Measurements from ENCODE around the gene RXRA. TPM values are rescaled to one million over a fixed set of nuclear protein-coding genes. Genes with fewer than 3 reads are reported as not detected.
A peak's percentile ranks its signal among the peaks of the same experiment; 100 is the strongest.

Gene RXRA
- 11.2 TPM for total RNA-seq

DNA sequence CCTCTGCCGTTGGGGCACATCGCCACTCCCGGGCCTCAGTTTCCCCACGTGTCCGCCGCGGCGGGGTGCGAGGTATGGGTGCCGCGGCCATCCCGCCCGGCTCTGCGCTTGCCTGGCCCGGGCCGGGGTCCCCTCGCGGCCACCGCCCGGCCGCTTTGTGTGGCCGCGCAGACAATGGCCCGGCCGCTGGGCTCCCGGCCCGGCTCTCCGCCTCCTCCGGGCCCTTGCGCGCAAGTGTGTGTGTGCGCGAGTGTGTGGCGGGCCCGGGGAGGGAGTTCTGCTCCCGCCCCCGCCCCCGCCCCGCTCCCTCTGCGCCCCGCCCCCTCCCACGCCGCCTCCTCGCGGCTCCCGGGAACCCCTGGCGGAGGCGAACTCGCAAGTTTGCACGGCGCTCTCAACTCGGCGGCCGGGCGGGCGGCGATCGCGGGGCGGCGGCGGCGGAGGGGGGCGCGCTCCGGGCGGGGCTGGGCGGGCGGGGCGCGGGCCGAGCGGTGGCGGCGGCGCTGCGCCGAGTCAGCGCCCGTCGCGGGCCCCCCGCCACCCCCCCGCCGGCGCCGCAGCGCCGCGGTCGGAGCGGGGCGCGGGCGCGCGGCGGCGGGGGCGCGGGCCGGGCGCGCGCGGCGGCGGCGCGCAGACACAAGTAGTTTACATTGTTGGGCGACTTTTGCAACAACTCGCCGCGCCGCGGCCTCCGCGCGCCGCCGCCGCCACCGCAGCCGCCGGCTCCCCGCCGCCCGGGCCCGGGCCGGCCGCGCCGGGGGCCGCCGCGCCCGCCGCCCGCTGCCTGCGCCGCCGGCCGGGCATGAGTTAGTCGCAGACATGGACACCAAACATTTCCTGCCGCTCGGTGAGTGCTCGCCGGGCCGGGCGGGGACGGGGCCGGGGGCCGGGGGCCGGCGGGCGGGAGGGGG is at the start of gene RXRA:
TSS of gene RXRA (plus strand) at position 643 of the 911 bp plus-strand sequence. CDS start at position 820, 177 bp downstream.
- Histone ChIP-seq H3K9me3 (ENCODE audit: low read depth, low read length) (no peaks in the 10 kb centered on the region), H3K4me3 (ENCODE audit: low read length) (peak within 1 kb of the TSS; percentile 67), H3K4me1 (ENCODE audit: insufficient read depth, low read length) (peaks cover 51% of the 10 kb centered on the region), H3K27me3 (ENCODE audit: insufficient read depth, low read length) (no peaks in the 10 kb centered on the region)

GRCh38 chr9:134278286-134278685 is 48.0 kb upstream of the RXRA start:
- Histone ChIP-seq H3K27me3 (ENCODE audit: insufficient read depth, low read length) (no peaks in the 10 kb centered on the region), H3K4me1 (ENCODE audit: insufficient read depth, low read length) (peaks cover 18% of the 10 kb centered on the region), H3K9me3 (ENCODE audit: low read depth, low read length) (no peaks in the 10 kb centered on the region), H3K4me3 (ENCODE audit: low read length) (no peak overlapping the region)

DNA sequence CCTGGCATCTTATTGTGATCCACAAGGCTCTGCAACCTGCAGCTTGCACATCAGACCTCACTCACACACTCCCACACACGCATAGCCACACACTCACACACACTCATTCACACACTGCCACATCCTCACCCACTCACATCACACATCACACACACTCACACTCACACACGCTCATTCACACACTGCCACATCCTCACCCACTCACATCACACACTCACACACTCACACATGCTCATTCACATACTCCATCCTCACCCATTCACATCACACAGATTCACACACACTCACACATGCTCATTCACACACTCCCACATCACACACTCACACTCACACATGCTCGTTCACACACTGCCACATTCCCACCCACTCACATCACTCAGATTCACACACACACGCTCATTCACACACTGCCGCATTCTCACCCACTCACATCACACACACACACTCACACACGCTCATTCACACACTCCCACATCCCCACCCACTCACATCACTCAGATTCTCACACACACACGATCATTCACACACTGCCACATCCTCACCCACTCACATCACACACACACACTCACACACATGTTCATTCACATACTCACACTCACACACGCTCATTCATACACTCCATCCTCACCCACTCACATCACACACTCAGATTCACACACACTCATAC is 47.1 kb upstream of the RXRA start:
- Histone ChIP-seq H3K27me3 (ENCODE audit: insufficient read depth, low read length) (no peaks in the 10 kb centered on the region), H3K4me1 (ENCODE audit: insufficient read depth, low read length) (peaks cover 18% of the 10 kb centered on the region), H3K4me3 (ENCODE audit: low read length) (no peak overlapping the region), H3K9me3 (ENCODE audit: low read depth, low read length) (no peaks in the 10 kb centered on the region)

- Histone ChIP-seq H3K27me3 (ENCODE audit: insufficient read depth, low read length) (no peaks in the 10 kb centered on the region), H3K9me3 (ENCODE audit: low read depth, low read length) (no peaks in the 10 kb centered on the region), H3K4me3 (ENCODE audit: low read length) (no peak overlapping the region), H3K4me1 (ENCODE audit: insufficient read depth, low read length) (peaks cover 6% of the 10 kb centered on the region)
These were observed 44.1 kb upstream of the RXRA start for GRCh38 chr9:134282138-134282650.

DNA sequence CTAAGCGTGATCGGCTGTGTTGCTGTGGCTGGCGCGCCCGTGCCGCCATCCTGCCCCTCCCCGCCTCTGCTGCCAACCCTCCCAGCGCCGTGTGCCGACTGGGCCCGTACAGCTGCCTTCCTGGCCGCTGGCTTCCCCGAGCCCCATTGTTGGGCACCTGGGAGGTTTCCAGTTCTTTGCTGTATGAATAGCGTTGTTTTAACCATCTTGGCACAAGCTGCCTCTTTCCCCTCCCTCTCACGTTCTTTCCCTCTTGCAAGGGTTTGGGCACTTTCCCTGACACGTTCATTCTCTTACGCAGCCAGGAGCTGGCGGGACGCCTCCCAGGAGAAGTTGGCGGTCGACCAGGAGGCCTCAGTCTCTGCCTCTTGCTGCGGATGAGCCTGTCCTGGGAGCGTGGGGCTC is 43.1 kb upstream of the RXRA start:
- Histone ChIP-seq H3K4me3 (ENCODE audit: low read length) (no peak overlapping the region), H3K9me3 (ENCODE audit: low read depth, low read length) (no peaks in the 10 kb centered on the region), H3K4me1 (ENCODE audit: insufficient read depth, low read length) (no peaks in the 10 kb centered on the region), H3K27me3 (ENCODE audit: insufficient read depth, low read length) (no peaks in the 10 kb centered on the region)

DNA sequence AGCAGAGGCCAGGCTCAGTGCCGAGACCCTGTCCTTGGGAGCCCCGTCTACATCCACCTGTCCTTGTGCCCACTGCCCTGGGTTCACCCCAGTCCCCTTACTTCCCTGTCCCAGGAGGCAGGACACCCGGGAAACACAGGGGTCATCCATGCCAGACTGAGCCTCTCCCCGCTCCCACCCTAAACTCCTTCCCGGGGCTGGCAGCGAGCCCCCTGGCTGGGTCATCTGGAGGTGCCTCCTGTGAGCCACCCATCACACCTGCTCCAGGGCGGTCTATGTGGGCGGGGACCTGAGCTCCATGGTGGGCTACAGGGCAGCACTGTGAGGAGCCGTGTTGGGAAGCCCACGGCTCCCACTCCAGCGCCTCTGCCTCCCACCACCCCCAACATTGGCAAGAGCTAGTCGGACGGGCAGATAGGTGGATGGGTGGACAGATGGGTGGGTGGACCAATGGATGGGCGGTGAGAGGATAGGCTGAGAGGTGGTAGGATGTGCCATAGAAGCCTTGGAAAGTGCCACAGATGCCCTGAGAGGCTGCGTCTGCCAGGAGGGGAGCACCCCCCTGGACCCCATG is 42.5 kb upstream of the RXRA start:
- no peaks in the 10 kb centered on the region for H3K9me3 ChIP-seq (ENCODE audit: low read depth, low read length)
- H3K27me3 ChIP-seq (ENCODE audit: insufficient read depth, low read length), result no peaks in the 10 kb centered on the region
- no peaks in the 10 kb centered on the region for H3K4me1 ChIP-seq (ENCODE audit: insufficient read depth, low read length)
- no peak overlapping the region for H3K4me3 ChIP-seq (ENCODE audit: low read length)

DNA sequence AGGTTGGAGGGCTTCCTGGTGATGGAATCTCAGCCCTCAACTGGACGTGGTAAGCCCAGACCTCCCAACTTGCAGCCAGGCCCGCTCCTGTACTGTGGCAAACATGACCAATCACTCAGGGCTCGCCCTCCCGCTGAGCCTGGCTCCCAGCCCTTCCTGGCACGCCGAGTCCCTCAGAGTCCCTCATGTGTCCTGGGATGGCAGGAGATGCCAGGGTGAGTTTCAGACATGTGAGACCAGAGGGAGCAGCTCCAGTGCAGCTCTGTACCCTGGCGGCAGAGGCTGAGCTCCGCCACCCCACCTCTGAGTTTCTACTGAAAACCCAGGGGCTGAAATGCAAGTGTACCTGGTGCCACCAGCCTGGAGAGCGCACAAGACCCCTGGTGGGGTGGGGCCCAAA is 42.0 kb upstream of the RXRA start:
- Histone ChIP-seq H3K9me3 (ENCODE audit: low read depth, low read length) (no peaks in the 10 kb centered on the region), H3K4me1 (ENCODE audit: insufficient read depth, low read length) (no peaks in the 10 kb centered on the region), H3K27me3 (ENCODE audit: insufficient read depth, low read length) (no peaks in the 10 kb centered on the region), H3K4me3 (ENCODE audit: low read length) (no peak overlapping the region)

DNA sequence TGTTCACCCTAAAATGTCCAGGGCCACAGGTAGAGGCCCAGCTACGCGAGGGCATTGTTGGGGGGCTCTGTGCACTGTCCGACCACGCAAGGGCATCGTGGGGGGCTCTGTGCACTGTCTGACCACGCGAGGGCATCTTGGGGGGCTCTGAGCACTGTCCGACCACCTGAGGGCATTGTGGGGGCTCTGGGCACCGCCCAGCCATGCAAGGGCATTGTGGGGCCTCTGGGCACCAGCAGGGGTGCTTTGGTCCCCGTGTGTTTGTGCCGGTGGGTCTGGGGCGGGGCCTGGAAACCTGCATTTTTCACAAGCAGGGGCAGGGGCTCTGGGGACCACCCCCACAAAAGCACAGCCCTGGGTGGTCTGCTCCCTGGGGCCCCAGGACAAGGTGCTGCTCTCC is 41.5 kb upstream of the RXRA start:
- Histone ChIP-seq H3K4me3 (ENCODE audit: low read length) (no peak overlapping the region), H3K9me3 (ENCODE audit: low read depth, low read length) (no peaks in the 10 kb centered on the region), H3K4me1 (ENCODE audit: insufficient read depth, low read length) (no peaks in the 10 kb centered on the region), H3K27me3 (ENCODE audit: insufficient read depth, low read length) (no peaks in the 10 kb centered on the region)

- Histone ChIP-seq H3K4me1 (ENCODE audit: insufficient read depth, low read length) (no peaks in the 10 kb centered on the region), H3K9me3 (ENCODE audit: low read depth, low read length) (no peaks in the 10 kb centered on the region)
These were observed 40.9 kb upstream of the RXRA start for GRCh38 chr9:134285215-134285845.

GRCh38 chr9:134286471-134287245 is 39.6 kb upstream of the RXRA start:
- Histone ChIP-seq H3K9me3 (ENCODE audit: low read depth, low read length) (no peaks in the 10 kb centered on the region), H3K4me1 (ENCODE audit: insufficient read depth, low read length) (no peaks in the 10 kb centered on the region), H3K4me3 (ENCODE audit: low read length) (no peak overlapping the region), H3K27me3 (ENCODE audit: insufficient read depth, low read length) (no peaks in the 10 kb centered on the region)

More at GRCh38 chr9:134285215-134285845, 40.9 kb upstream of the RXRA start:
- no peaks in the 10 kb centered on the region for H3K27me3 ChIP-seq (ENCODE audit: insufficient read depth, low read length)
- H3K4me3 ChIP-seq (ENCODE audit: low read length), result no peak overlapping the region

DNA sequence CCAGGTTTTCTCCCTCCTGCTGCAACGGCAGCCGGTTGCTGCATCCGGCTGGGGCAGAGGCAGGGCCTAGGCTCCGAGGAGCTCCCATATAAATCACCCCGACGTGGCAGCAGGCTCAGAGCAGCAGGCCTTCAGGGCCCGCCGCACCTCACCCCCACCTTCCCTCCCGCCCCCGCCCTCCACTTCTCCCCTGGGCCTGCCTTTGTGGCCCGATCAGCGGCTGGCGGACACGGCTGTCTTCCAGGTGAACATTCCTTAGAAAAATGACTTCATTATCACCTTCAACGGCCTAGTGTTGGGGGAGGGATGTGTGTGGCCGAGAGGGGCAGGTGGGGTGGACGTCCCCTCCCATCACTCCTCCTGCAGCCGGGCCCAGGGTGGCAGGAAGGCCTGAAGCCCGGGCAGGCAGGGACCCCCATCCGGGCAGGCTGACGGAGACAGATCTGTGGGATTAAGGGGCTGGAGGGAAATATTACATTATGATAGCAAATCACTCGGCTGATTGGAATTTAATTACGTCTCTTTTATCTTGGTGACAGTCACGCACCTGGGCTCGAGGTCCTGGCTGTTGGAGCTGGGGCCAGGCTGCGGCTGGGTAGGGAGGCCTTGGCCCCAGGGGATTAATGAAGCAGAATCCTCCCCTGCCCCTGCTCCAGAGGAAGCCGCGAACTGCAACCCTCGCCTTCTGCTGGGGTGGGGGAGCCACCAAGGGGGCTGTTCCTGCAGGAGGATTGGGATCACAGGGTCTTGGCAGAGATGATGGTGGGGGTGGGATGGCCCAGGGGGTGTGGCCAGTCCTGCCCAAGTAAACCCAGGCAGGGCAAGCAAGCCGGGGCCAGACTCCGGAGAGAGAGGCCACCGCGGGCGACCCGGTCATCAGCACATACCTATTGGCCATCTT is 38.4 kb upstream of the RXRA start:
- Histone ChIP-seq H3K27me3 (ENCODE audit: insufficient read depth, low read length) (no peaks in the 10 kb centered on the region), H3K4me1 (ENCODE audit: insufficient read depth, low read length) (no peaks in the 10 kb centered on the region), H3K9me3 (ENCODE audit: low read depth, low read length) (no peaks in the 10 kb centered on the region), H3K4me3 (ENCODE audit: low read length) (no peak overlapping the region)

DNA sequence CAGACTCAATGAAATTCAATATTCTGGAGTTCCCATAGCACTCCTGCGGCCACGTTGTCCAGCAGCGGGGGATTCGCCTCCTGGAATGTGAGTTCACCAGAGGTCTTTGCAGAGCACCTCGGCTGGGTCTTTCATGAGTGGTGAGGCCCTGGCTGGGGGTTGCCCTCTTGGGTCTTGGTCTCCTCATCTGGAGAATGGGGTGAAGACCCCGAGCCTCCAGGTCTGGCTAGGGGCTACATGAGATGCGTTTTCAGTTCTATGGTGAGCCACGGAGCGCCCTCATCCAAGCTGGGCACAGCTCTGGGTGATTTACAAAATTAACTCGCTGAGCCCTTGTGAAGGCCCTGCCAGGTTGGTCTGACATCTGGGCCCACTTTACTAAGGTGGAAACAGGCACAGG is 37.5 kb upstream of the RXRA start:
- H3K4me1 ChIP-seq (ENCODE audit: insufficient read depth, low read length), result no peaks in the 10 kb centered on the region
- no peak overlapping the region for H3K4me3 ChIP-seq (ENCODE audit: low read length)
- H3K9me3 ChIP-seq (ENCODE audit: low read depth, low read length), result no peaks in the 10 kb centered on the region
- H3K27me3 ChIP-seq (ENCODE audit: insufficient read depth, low read length), result no peaks in the 10 kb centered on the region

DNA sequence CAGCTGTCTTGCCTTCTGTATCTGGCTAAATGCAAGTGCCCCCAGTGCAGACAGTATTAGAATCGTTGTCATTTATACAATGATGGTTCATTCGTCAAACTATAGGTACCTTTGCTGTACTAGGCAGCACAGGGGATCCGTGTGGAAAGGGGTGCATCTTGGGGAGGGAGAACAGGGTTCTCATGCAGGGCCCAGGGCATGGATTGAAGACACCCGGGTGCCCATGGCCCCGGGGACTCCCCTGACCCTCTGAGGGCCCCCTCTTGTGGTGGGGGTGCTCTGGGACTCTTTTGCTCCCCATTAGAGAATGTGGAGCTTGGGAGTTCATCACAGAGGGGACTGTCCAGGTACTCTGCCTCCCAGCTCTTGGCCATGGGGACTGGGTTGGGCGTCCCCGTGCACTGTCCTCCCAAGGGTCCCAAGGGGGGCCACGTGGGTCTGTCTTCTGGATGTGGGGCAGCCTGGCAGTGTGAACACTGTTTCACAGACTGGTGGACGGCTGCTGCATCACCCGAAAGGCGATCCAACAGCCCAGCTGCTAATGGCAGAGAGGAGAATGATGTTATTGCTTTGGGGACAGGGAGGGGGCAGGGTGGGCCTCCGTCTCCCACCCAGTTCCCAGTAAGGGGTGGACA is 36.9 kb upstream of the RXRA start:
- no peaks in the 10 kb centered on the region for H3K4me1 ChIP-seq (ENCODE audit: insufficient read depth, low read length)
- no peak overlapping the region for H3K4me3 ChIP-seq (ENCODE audit: low read length)
- H3K27me3 ChIP-seq (ENCODE audit: insufficient read depth, low read length), result no peaks in the 10 kb centered on the region
- no peaks in the 10 kb centered on the region for H3K9me3 ChIP-seq (ENCODE audit: low read depth, low read length)

All from mononuclear cell (primary cell).